GM23248 (cell line): Measurements from ENCODE around the gene TUSC2.

ENCODE experiments used
- EZH2 ChIP-seq: fragments of 200-600 bp; sonication (generic); IDR thresholded peaks from 2 replicates; pipeline ENCODE4 v1.6.1; 2018; ENCODE audit warnings: antibody characterized with exemption, mild to moderate bottlenecking; ENCODE audit not compliant: insufficient read depth, poor library complexity, severe bottlenecking
- EZH2phosphoT487 ChIP-seq: fragments of 200-600 bp; sonication (generic); IDR thresholded peaks from 2 replicates; pipeline ENCODE4 v1.6.1; 2018; ENCODE audit warnings: antibody characterized with exemption, moderate library complexity, mild to moderate bottlenecking, low read depth; ENCODE audit not compliant: insufficient read depth

GRCh38 chr3:50357481-50357880 lies 29.5 kb upstream of the TUSC2 start:
- TF ChIP-seq EZH2 (no peak), EZH2phosphoT487 (no peak)
